Articular chondrocyte of knee joint (primary cell): ENCODE data around the gene SPON1. TPM values are rescaled to one million over a fixed set of nuclear protein-coding genes. Genes with fewer than 3 reads are reported as not detected.

Experiments
- small RNA-seq: library from RNA; depleted of rRNA; stranded (forward); fragments of <200 nt; gene quantifications from one replicate; pipeline ENCODE3, GENCODE V24; 2012
- total RNA-seq: library from RNA; depleted of rRNA; stranded (reverse); fragments of >200 nt; gene quantifications from 2 replicates; pipeline ENCODE4 v1.2.3, GENCODE V29; 2012

Gene SPON1
- 3.6 and 5.4 TPM in 2 replicates for total RNA-seq

GRCh38 chr11:13962562-13963168, at the start of gene SPON1:
TSS of gene SPON1 (plus strand) at chr11:13962723. CDS start at chr11:13962905, 182 bp downstream.

Small RNAs within 50 kb of the gene (small RNA-seq; reads per million reads assigned to genes)
- gene RNA5SP332, result not detected
